Heart left ventricle (tissue), 16 donors: Measurements from ENCODE around the gene NOL7. TPM values are rescaled to one million over a fixed set of nuclear protein-coding genes. Genes with fewer than 3 reads are reported as not detected.

Experiments
- ATAC-seq, 4 donors: fragments of 200-7000 bp; cut with Tn5 transposase; one replicate each; pipeline ENCODE4 v1.9.1; 2020 to 2022; ENCODE audit warnings: moderate library complexity in 4 of 4, mild to moderate bottlenecking in 3 of 4, moderate number of reproducible peaks in 1 of 4
- DNase-seq, 5 donors: peaks; one replicate each; pipeline ENCODE4 v3.0.0-alpha.2; 2020
- H3K27ac ChIP-seq, 12 donors: fragments of 200-600 bp; sonication (generic) in 4 of 12; one replicate each; pipeline versions ENCODE4 v1.5.0 to v1.8.0; 2016 to 2022; ENCODE audit warnings: mild to moderate bottlenecking in 2 of 12
- H3K27me3 ChIP-seq, 9 donors: fragments of 200-600 bp; sonication (generic) in 2 of 9; one replicate each; pipeline versions ENCODE4 v1.5.1 to v1.8.0; 2016 to 2022; ENCODE audit warnings: mild to moderate bottlenecking in 3 of 9
- H3K36me3 ChIP-seq, 9 donors: fragments of 200-600 bp; sonication (generic) in 2 of 9; one replicate each; pipeline versions ENCODE4 v1.5.0 to v1.8.0; 2018 to 2022; ENCODE audit warnings: mild to moderate bottlenecking in 2 of 9
- H3K4me1 ChIP-seq, 12 donors: fragments of 200-600 bp; sonication (generic) in 4 of 12; one replicate each; pipeline versions ENCODE4 v1.5.0 to v1.8.0; 2016 to 2022; ENCODE audit warnings: mild to moderate bottlenecking in 3 of 12
- H3K4me3 ChIP-seq, 12 donors: fragments of 200-600 bp; sonication (generic) in 4 of 12; one replicate each; pipeline versions ENCODE4 v1.5.0 to v1.8.0; 2017 to 2022; ENCODE audit warnings: mild to moderate bottlenecking in 9 of 12, moderate library complexity in 4 of 12
- H3K9me3 ChIP-seq, 12 donors: fragments of 200-600 bp; sonication (generic) in 4 of 12; one replicate each; pipeline versions ENCODE4 v1.5.0 to v1.8.0; 2016 to 2022; ENCODE audit warnings: mild to moderate bottlenecking in 1 of 12
- CTCF ChIP-seq, 12 donors: fragments of 200-600 bp; sonication (generic) in 4 of 12; IDR thresholded peaks; one replicate each; pipeline versions ENCODE4 v1.5.0 to v1.8.0; 2018 to 2022; ENCODE audit warnings: antibody characterized with exemption in 12 of 12, mild to moderate bottlenecking in 5 of 12
- POLR2A ChIP-seq, 2 donors: fragments of 450-650 bp; IDR thresholded peaks; one replicate each; pipeline ENCODE4 v1.6.1; 2017; ENCODE audit warnings: antibody characterized with exemption in 2 of 2, mild to moderate bottlenecking in 2 of 2, moderate library complexity in 2 of 2
- WGBS, 4 donors: extraction: QIAGEN DNeasy Blood & Tissue Kit in 2 of 4; methylation state at CpG; one replicate each; pipeline versions ENCODE4 v1.1.5 to v1.1.7; 2013 to 2018; 5-methylcytosine and 5-hydroxymethylcytosine counted together
- intact Hi-C, 10 donors: fragments of 100-400 bp; cut with DNase I; formaldehyde crosslinking; loops; one replicate each; pipeline versions ENCODE4 v1.11.1 to v1.14.2; 2022
- polyA plus RNA-seq, 2 donors: library from polyadenylated mRNA; stranded (reverse); fragments of 200-250 nt; gene quantifications; one replicate each; pipeline ENCODE4 v1.2.3, GENCODE V29; 2013
- total RNA-seq, 9 donors: library from RNA; depleted of rRNA in 2 of 9; stranded (reverse); fragments of >200 nt in 2 of 9; fragmentation: NEBNext Ultra II Directional in 3 of 9; extraction: Animal tissue kit (Norgen Biotek cat#: 25700) in 3 of 9; gene quantifications; one replicate each; pipeline versions ENCODE4 v1.1.0 to v1.2.4, GENCODE V29; 2016 to 2023
- donor health status: ischemic (EF 13 %, LVEDD 7.1; RV severe dilation, severe dysfunction).
- donor health status: healthy with polysubstance abuse.
- donor health status: DM: no; HTN: yes; CAD: no.
- donor health status: DM: no; HTN: no; CAD: no.
- donor health status: ischemic (EF 25% LVEDD 6.9; RV normal size, moderate dysfunction).
- donor health status: ischemic (EF 25% LVEDD 5.7; RV mildly dilated, moderate dysfunction).
- donor health status: healthy.
- donor health status: DM: yes; HTN: yes; CAD: no.
- donor health status: ischemic (EF 35%, LVEDD 5.7; RV mildly dilated, moderate dysfunction).
- donor health status: nonischemic (EF 11% LVEDD 7.7; RV severe dilation, severe dysfunction).
- donor health status: DM: yes; HTN: yes; CAD: no.
- donor health status: PGD.
- donor health status: ischemic (EF 29% LVEDD 5.4; RV normal size, mild dysfunction).
- donor health status: nonischemic (EF 23%, LVEDD 6.1; RV moderate dilation, normal function).

Gene NOL7
- total and polyA plus RNA-seq, 11 donors, result 38.6 to 124 (median 54.6) TPM

GRCh38 chr6:13668291-13668928 lies 53.3 kb downstream of the NOL7 start:
- H3K4me1 ChIP-seq, result peaks cover 0 to 77% (median 7%) of the 10 kb centered on the region in 12 donors
- no peaks in the 10 kb centered on the region for H3K36me3 ChIP-seq
- H3K4me3 ChIP-seq, result no peak overlapping the region
- WGBS, 4 donors, result 73 to 80% (median 79%) methylated on average over 2 of the region's 2 CpGs
- ATAC-seq (no peak), DNase-seq (no peak)
- peaks cover 0 to 20% (median 0%) of the 10 kb centered on the region in 12 donors for H3K9me3 ChIP-seq
- H3K27ac ChIP-seq, result no peak overlapping the region
- intact Hi-C loops, result no loop called here
- no peaks in the 10 kb centered on the region for H3K27me3 ChIP-seq
- TF ChIP-seq CTCF (IDR thresholded peaks at IDR 0.05) (no peak), POLR2A (IDR thresholded peaks at IDR 0.05) (no peak)

GRCh38 chr6:13669476-13669875 lies 54.3 kb downstream of the NOL7 start:
- H3K27ac ChIP-seq, result no peak overlapping the region
- DNase-seq (no peak), ATAC-seq (no peak)
- peaks cover 0 to 78% (median 4%) of the 10 kb centered on the region in 12 donors for H3K4me1 ChIP-seq
- H3K4me3 ChIP-seq, result no peak overlapping the region
- intact Hi-C loops, result no loop called here
- H3K9me3 ChIP-seq, result peaks cover 0 to 20% (median 0%) of the 10 kb centered on the region in 12 donors
- WGBS, 4 donors, result 92 to 97% (median 97%) methylated on average over 5 of the region's 5 CpGs
- H3K36me3 ChIP-seq, result no peaks in the 10 kb centered on the region
- no peak for TF ChIP-seq POLR2A (IDR thresholded peaks at IDR 0.05)
- no peak for TF ChIP-seq CTCF (IDR thresholded peaks at IDR 0.05)
- H3K27me3 ChIP-seq, result no peaks in the 10 kb centered on the region

Other genes starting within 250 kb of the NOL7 start
- gene GFOD1, start 127.7 kb upstream of the NOL7 start, total RNA-seq, result 10 to 100 TPM; 25.0 to 65.8 (median 41.9) TPM
- gene GFOD1, start 127.7 kb upstream of the NOL7 start, polyA plus RNA-seq, result 10 to 100 TPM; 16.2 to 41.5 TPM
- gene SIRT5, start 40.7 kb upstream of the NOL7 start, total RNA-seq, result 10 to 100 TPM; 29.5 to 60.0 (median 41.4) TPM
- gene SIRT5, start 40.7 kb upstream of the NOL7 start, polyA plus RNA-seq, result 10 to 100 TPM; 13.1 to 20.3 TPM
- gene RANBP9, start 96.5 kb downstream of the NOL7 start, total RNA-seq, result 10 to 100 TPM; 25.8 to 43.7 (median 35.0) TPM
- 10 to 100 TPM in 1 of 2 donors, 1 to 10 TPM in 1; 9.3 to 25.8 TPM for gene RANBP9, start 96.5 kb downstream of the NOL7 start, polyA plus RNA-seq
- gene MCUR1, start 199.2 kb downstream of the NOL7 start, total RNA-seq, result 10 to 100 TPM; 16.3 to 32.1 (median 28.0) TPM
- 10 to 100 TPM; 12.6 to 62.0 TPM for gene MCUR1, start 199.2 kb downstream of the NOL7 start, polyA plus RNA-seq